Astrocyte (in vitro differentiated cells and primary cell): Measurements from ENCODE around the gene TMEM236. TPM values are rescaled to one million over a fixed set of nuclear protein-coding genes. Genes with fewer than 3 reads are reported as not detected.

ENCODE experiments used
- DNase-seq: peaks from one replicate; pipeline ENCODE4 v3.0.0-alpha.2; 2010; ENCODE audit warnings: low read depth
- FAIRE-seq: peaks from 2 replicates; lab custom pipeline; 2011; peaks lifted over from hg19 to GRCh38; lab: Jason Lieb, UNC
- H2AFZ ChIP-seq: 2 replicates; pipeline ENCODE4 v1.6.0; 2012; ENCODE audit warnings: low read depth, low read length, inconsistent platforms
- H3K27ac ChIP-seq: 2 replicates; pipeline ENCODE4 v1.5.1; 2011; ENCODE audit warnings: low read depth, low read length, inconsistent platforms
- H3K27me3 ChIP-seq: 2 replicates; pipeline ENCODE4 v1.6.0; 2011; ENCODE audit warnings: low read length, inconsistent platforms; ENCODE audit not compliant: insufficient read depth
- H3K36me3 ChIP-seq: 2 replicates; pipeline ENCODE4 v1.5.1; 2011; ENCODE audit warnings: low read length, inconsistent platforms; ENCODE audit not compliant: insufficient read depth
- H3K4me1 ChIP-seq: 2 replicates; pipeline ENCODE4 v1.5.1; 2011; ENCODE audit warnings: low read length, inconsistent platforms; ENCODE audit not compliant: insufficient read depth
- H3K4me2 ChIP-seq: 2 replicates; pipeline ENCODE4 v1.6.0; 2012; ENCODE audit warnings: low read length, inconsistent platforms
- H3K4me3 ChIP-seq: 2 replicates; pipeline ENCODE4 v1.5.1; 2011; ENCODE audit warnings: low read depth, mild to moderate bottlenecking, low read length, inconsistent platforms; ENCODE audit not compliant: insufficient read depth
- H3K79me2 ChIP-seq: 2 replicates; pipeline ENCODE4 v1.6.0; 2012; ENCODE audit warnings: mild to moderate bottlenecking, low read length, inconsistent platforms; ENCODE audit not compliant: insufficient read depth
- H3K9ac ChIP-seq: 2 replicates; pipeline ENCODE4 v1.6.0; 2012; ENCODE audit warnings: mild to moderate bottlenecking, low read length, inconsistent platforms
- H3K9me3 ChIP-seq: 2 replicates; pipeline ENCODE4 v1.5.1; 2012; ENCODE audit warnings: low read depth, mild to moderate bottlenecking, low read length, inconsistent platforms; ENCODE audit not compliant: insufficient read depth
- H4K20me1 ChIP-seq: 2 replicates; pipeline ENCODE4 v1.6.0; 2012; ENCODE audit warnings: low read length, inconsistent platforms; ENCODE audit not compliant: insufficient read depth
- H3K27ac Mint-ChIP-seq: one replicate; pipeline ENCODE4 v1.8.0; 2021; ENCODE audit warnings: mild to moderate bottlenecking, mixed read lengths; ENCODE audit not compliant: unreplicated experiment
- H3K27me3 Mint-ChIP-seq: one replicate; pipeline ENCODE4 v1.8.0; 2021; ENCODE audit warnings: low read depth, mixed read lengths; ENCODE audit not compliant: unreplicated experiment
- H3K36me3 Mint-ChIP-seq: one replicate; pipeline ENCODE4 v1.8.0; 2021; ENCODE audit warnings: low read depth, mixed read lengths; ENCODE audit not compliant: unreplicated experiment
- H3K4me1 Mint-ChIP-seq: one replicate; pipeline ENCODE4 v1.8.0; 2021; ENCODE audit warnings: low read depth, mixed read lengths; ENCODE audit not compliant: unreplicated experiment
- H3K4me3 Mint-ChIP-seq: one replicate; pipeline ENCODE4 v1.8.0; 2021; ENCODE audit warnings: mild to moderate bottlenecking, moderate library complexity, mixed read lengths; ENCODE audit not compliant: unreplicated experiment
- H3K9me3 Mint-ChIP-seq: one replicate; pipeline ENCODE4 v1.8.0; 2021; ENCODE audit warnings: mild to moderate bottlenecking, mixed read lengths; ENCODE audit not compliant: unreplicated experiment
- EZH2 ChIP-seq: IDR thresholded peaks from 2 replicates; pipeline ENCODE4 v1.6.1; 2012; ENCODE audit warnings: mild to moderate bottlenecking, low read length, inconsistent platforms; ENCODE audit not compliant: insufficient read depth
- total RNA-seq: library from RNA; stranded (reverse); gene quantifications from 2 replicates; pipeline ENCODE4 v1.2.1, GENCODE V29; 2021
- TF ChIP-seq, protein P1 (sequence below): IDR thresholded peaks from 2 replicates; pipeline ENCODE4 v1.5.1; 2011; ENCODE audit warnings: low read depth, mild to moderate bottlenecking, inconsistent platforms, low read length, moderate library complexity; ENCODE audit not compliant: insufficient read depth

TMEM236 gene
- total RNA-seq, 1 donor from 2014 or later: 0.43 TPM

DNA sequence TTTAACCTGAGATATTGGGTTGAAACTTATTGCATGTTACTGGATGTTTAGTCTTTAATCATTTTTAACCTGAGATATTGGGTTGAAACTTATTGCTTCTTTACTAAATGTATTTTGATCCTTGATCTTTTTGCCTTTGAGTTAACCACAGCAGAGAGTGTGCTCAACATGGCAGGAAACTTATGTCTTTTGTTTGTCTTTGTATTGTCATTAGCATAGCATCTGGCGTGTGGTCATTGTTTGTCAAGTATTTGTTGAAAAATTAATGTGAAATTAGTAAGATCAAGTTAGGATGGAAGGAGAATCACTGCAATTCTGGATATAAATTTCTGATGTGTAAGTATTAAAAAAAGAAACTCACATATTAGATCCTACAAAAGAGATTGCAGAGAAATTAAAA lies 65.3 kb downstream of the TMEM236 start:
- Histone ChIP-seq H3K27me3 (no peaks in the 10 kb centered on the region), H2AFZ (no peak overlapping the region), H3K9me3 (no peaks in the 10 kb centered on the region), H3K9ac (no peak overlapping the region), H3K27ac (no peak overlapping the region), H3K4me2 (no peak overlapping the region), H3K36me3 (no peaks in the 10 kb centered on the region), H3K79me2 (no peaks in the 10 kb centered on the region), H4K20me1 (no peaks in the 10 kb centered on the region), H3K4me1 (no peaks in the 10 kb centered on the region), H3K4me3 (no peak overlapping the region)
- Mint-ChIP-seq H3K4me1 (no peaks in the 10 kb centered on the region), H3K9me3 (no peaks in the 10 kb centered on the region), H3K27me3 (no peaks in the 10 kb centered on the region), H3K27ac (no peak overlapping the region), H3K4me3 (no peak overlapping the region), H3K36me3 (no peaks in the 10 kb centered on the region)
- no peak for DNase-seq
- TF ChIP-seq EZH2: no peak
- TF ChIP-seq, protein P1, sequence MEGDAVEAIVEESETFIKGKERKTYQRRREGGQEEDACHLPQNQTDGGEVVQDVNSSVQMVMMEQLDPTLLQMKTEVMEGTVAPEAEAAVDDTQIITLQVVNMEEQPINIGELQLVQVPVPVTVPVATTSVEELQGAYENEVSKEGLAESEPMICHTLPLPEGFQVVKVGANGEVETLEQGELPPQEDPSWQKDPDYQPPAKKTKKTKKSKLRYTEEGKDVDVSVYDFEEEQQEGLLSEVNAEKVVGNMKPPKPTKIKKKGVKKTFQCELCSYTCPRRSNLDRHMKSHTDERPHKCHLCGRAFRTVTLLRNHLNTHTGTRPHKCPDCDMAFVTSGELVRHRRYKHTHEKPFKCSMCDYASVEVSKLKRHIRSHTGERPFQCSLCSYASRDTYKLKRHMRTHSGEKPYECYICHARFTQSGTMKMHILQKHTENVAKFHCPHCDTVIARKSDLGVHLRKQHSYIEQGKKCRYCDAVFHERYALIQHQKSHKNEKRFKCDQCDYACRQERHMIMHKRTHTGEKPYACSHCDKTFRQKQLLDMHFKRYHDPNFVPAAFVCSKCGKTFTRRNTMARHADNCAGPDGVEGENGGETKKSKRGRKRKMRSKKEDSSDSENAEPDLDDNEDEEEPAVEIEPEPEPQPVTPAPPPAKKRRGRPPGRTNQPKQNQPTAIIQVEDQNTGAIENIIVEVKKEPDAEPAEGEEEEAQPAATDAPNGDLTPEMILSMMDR: no peak
- FAIRE-seq: no peak

DNA sequence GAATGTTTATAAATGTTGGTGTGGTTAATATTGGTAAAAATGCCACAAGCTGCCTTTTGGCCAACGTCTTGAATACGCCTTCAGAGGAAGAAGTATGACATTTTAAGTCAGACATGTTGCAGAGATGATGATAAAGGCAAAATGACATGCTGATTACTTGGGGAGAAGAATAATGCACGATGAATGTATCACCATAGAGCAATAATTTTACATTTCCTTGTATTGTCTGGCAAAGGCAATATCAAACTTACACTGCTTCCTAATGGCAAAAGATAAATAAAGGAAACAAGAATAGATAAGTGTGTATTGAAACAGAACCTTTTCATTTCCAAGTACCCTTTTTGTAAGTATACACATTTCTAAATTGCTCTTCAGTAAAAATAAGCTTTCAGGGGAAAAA lies 65.8 kb downstream of the TMEM236 start:
- Histone ChIP-seq H3K27ac (no peak overlapping the region), H3K9me3 (no peaks in the 10 kb centered on the region), H3K36me3 (no peaks in the 10 kb centered on the region), H2AFZ (no peak overlapping the region), H3K27me3 (no peaks in the 10 kb centered on the region), H3K4me1 (no peaks in the 10 kb centered on the region), H3K4me2 (no peak overlapping the region), H3K79me2 (no peaks in the 10 kb centered on the region), H3K9ac (no peak overlapping the region), H3K4me3 (no peak overlapping the region), H4K20me1 (no peaks in the 10 kb centered on the region)
- no peaks in the 10 kb centered on the region for H3K4me1 Mint-ChIP-seq
- no peaks in the 10 kb centered on the region for H3K27me3 Mint-ChIP-seq
- no peak overlapping the region for H3K4me3 Mint-ChIP-seq
- TF ChIP-seq EZH2: no peak
- TF ChIP-seq, protein P1: no peak
- H3K36me3 Mint-ChIP-seq: no peaks in the 10 kb centered on the region
- peak; percentile 17 for FAIRE-seq
- no peak for DNase-seq
- H3K9me3 Mint-ChIP-seq: no peaks in the 10 kb centered on the region
- H3K27ac Mint-ChIP-seq: no peak overlapping the region

DNA sequence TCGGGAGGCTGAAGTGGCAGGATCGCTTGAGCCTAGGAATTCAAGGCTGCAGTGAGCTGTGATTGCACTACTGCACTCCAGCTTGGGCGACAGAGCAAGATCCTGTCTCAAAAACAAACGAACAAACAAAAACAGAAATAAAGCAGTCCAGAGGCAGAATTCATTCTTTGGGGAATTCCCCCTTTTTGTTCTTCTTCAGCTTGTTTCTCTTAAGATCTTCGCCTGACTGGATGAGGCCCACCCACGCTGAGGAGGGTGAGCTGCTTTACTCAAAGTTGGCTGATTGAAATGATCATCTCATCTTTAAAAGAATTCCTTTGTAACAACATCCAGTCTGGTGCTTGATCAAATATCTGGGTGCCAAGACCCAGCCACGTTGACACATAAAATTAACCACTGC lies 67.8 kb downstream of the TMEM236 start:
- no peaks in the 10 kb centered on the region for H3K79me2 ChIP-seq
- H3K4me3 ChIP-seq: no peak overlapping the region
- no peak overlapping the region for H2AFZ ChIP-seq
- DNase-seq (no peak), FAIRE-seq (no peak)
- H4K20me1 ChIP-seq: no peaks in the 10 kb centered on the region
- Mint-ChIP-seq H3K27ac (no peak overlapping the region), H3K4me3 (no peak overlapping the region), H3K27me3 (no peaks in the 10 kb centered on the region), H3K36me3 (no peaks in the 10 kb centered on the region), H3K4me1 (no peaks in the 10 kb centered on the region), H3K9me3 (no peaks in the 10 kb centered on the region)
- no peaks in the 10 kb centered on the region for H3K9me3 ChIP-seq
- H3K4me2 ChIP-seq: no peak overlapping the region
- H3K9ac ChIP-seq: no peak overlapping the region
- H3K36me3 ChIP-seq: no peaks in the 10 kb centered on the region
- no peak for TF ChIP-seq EZH2
- TF ChIP-seq, protein P1: no peak
- no peaks in the 10 kb centered on the region for H3K4me1 ChIP-seq
- H3K27ac ChIP-seq: no peak overlapping the region
- H3K27me3 ChIP-seq: peaks cover 3% of the 10 kb centered on the region
